ENCODE measurements around the gene ARFGEF3.

GRCh38 chr6:138318741-138319375 is 157.1 kb downstream of the ARFGEF3 start:
- no peak for TF ChIP-seq CTCF (IDR thresholded peaks at IDR 0.05; ENCODE audit: low read depth, low read length, missing input control)
- TF ChIP-seq YY1 (IDR thresholded peaks at IDR 0.05), result no peak
- TF ChIP-seq FOXA1 (IDR thresholded peaks at IDR 0.05), result no peak
- no peak for TF ChIP-seq MAX (IDR thresholded peaks at IDR 0.05)
- no peak for TF ChIP-seq RAD21 (IDR thresholded peaks at IDR 0.05)
- TF ChIP-seq JUND (IDR thresholded peaks at IDR 0.05), result no peak
- TF ChIP-seq TAF1 (conservative IDR thresholded peaks at IDR 0.05), result no peak
- no peak for TF ChIP-seq REST (IDR thresholded peaks at IDR 0.05)
- TF ChIP-seq SP1 (IDR thresholded peaks at IDR 0.05), result no peak
